Spleen (tissue), 11 donors: ENCODE results near the gene CIAO2B. TPM values are rescaled to one million over a fixed set of nuclear protein-coding genes. Genes with fewer than 3 reads are reported as not detected.
A peak's percentile ranks its signal among the peaks of the same experiment; 100 is the strongest.

Experiments used
- DNase-seq: peaks from one replicate; pipeline ENCODE4 v3.0.0-alpha.2; 2020
- H3K27ac ChIP-seq, 8 donors: fragments of 200-600 bp; sonication (generic) in 7 of 8; 1 replicate in 4 of 8; 2 replicates in 4 of 8; pipeline versions ENCODE4 v1.5.0 to v1.8.0; 2016 to 2021; ENCODE audit warnings: inconsistent platforms in 4 of 8, mild to moderate bottlenecking in 4 of 8, moderate library complexity in 1 of 8
- H3K27me3 ChIP-seq, 7 donors: fragments of 200-600 bp; sonication (generic) in 6 of 7; replicated peaks in 1 of 7; 1 replicate in 4 of 7; 2 replicates in 3 of 7; pipeline versions ENCODE4 v1.5.0 to v1.8.0; 2016 to 2021; ENCODE audit warnings: inconsistent platforms in 3 of 7, mild to moderate bottlenecking in 1 of 7
- H3K36me3 ChIP-seq, 6 donors: fragments of 200-600 bp; sonication (generic) in 5 of 6; 1 replicate in 4 of 6; 2 replicates in 2 of 6; pipeline versions ENCODE4 v1.5.0 to v1.8.0; 2016 to 2021; ENCODE audit warnings: inconsistent platforms in 2 of 6
- H3K4me1 ChIP-seq, 6 donors: fragments of 200-600 bp; sonication (generic) in 5 of 6; 1 replicate in 3 of 6; 2 replicates in 3 of 6; pipeline versions ENCODE4 v1.5.0 to v1.8.0; 2016 to 2021; ENCODE audit warnings: inconsistent platforms in 3 of 6
- H3K4me3 ChIP-seq, 8 donors: fragments of 200-600 bp; sonication (generic) in 7 of 8; 1 replicate in 4 of 8; 2 replicates in 4 of 8; pipeline versions ENCODE4 v1.5.0 to v1.8.0; 2016 to 2021; ENCODE audit warnings: inconsistent platforms in 4 of 8, mild to moderate bottlenecking in 4 of 8, moderate library complexity in 2 of 8
- H3K9me3 ChIP-seq, 8 donors: fragments of 200-600 bp; sonication (generic) in 7 of 8; 1 replicate in 4 of 8; 2 replicates in 4 of 8; pipeline versions ENCODE4 v1.5.0 to v1.8.0; 2016 to 2021; ENCODE audit warnings: inconsistent platforms in 4 of 8
- POLR2A ChIP-seq, 3 donors: fragments of 450-650 bp; IDR thresholded peaks; one replicate each; pipeline ENCODE4 v1.5.1; 2017; ENCODE audit warnings: antibody characterized with exemption in 3 of 3, mild to moderate bottlenecking in 1 of 3
- POLR2AphosphoS5 ChIP-seq, 3 donors: sonication (generic); formaldehyde crosslinking; IDR thresholded peaks; one replicate each; pipeline ENCODE4 v1.5.1; 2017; ENCODE audit warnings: antibody characterized with exemption in 3 of 3
- WGBS, 5 donors: extraction: QIAGEN DNeasy Blood & Tissue Kit in 3 of 5; methylation state at CpG; one replicate each; pipeline versions ENCODE4 v1.1.5 to v1.1.7; 2013 to 2018; 5-methylcytosine and 5-hydroxymethylcytosine counted together
- intact Hi-C: fragments of 100-400 bp; cut with DNase I; formaldehyde crosslinking; loops from one replicate; pipeline ENCODE4 v1.15.0; 2023; ENCODE audit warnings: low total_unique reads
- polyA plus RNA-seq, 3 donors: library from polyadenylated mRNA; stranded (reverse); fragments of 200-250 nt; gene quantifications; one replicate each; pipeline ENCODE4 v1.2.1, GENCODE V29; 2013
- total RNA-seq, 7 donors: library from RNA; depleted of rRNA in 3 of 7; stranded (reverse); fragments of >200 nt in 3 of 7; fragmentation: NEBNext Ultra II Directional in 4 of 7; extraction: Animal tissue kit (Norgen Biotek cat#: 25700) in 4 of 7; gene quantifications; one replicate each; pipeline versions ENCODE4 v1.1.0 to v1.2.1, GENCODE V29; 2016 to 2021
- TF ChIP-seq, protein P1 (sequence below), 11 experiments: fragments of 200-600 bp in 7 of 11; fragments of 450-650 bp in 4 of 11; sonication (generic) in 4 of 11; IDR thresholded peaks in 8 of 11; conservative IDR thresholded peaks in 3 of 11; 1 replicate in 7 of 11; 2 replicates in 4 of 11; pipeline versions ENCODE4 v1.4.0 to v1.8.0; 2016 to 2021; ENCODE audit warnings: antibody characterized with exemption in 11 of 11, inconsistent platforms in 4 of 11, mild to moderate bottlenecking in 1 of 11
- donor health status: healthy with polysubstance abuse.
- donor health status: DM: no; HTN: no; CAD: no; lungs with moderate emphysema.
- donor health status: DM: no; HTN: no; CAD: no.
- donor health status: Bipolar disorder and iron deficiency.
- donor health status: healthy.
- donor health status: DM: no; HTN: no; CAD: no.
- donor health status: DM: yes; HTN: yes; CAD: no.

CIAO2B gene
- total and polyA plus RNA-seq, 10 donors: 46.8 to 168 (median 58.1) TPM

DNA sequence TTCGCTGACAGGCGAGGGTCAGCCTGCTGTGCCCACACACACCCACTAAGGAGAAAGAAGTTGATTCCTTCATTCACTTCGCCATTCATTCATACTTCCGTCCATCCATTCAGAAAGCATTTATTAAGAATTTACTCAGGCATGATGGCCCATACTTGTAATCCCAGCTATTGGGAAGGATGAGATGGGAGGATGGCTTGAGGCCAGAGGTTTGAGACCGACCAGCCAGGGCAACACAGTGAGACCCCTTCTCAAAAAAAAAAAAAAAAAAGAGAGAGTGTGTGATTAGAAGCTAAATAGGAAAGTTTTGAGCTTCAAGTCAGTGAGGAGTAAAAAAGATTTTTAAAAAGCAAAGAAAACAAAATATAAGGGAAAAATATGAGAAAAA is 9.8 kb upstream of the CIAO2B start:
- Histone ChIP-seq H3K27ac (no peak overlapping the region), H3K4me1 (peaks cover 5 to 23% (median 21%) of the 10 kb centered on the region in 6 donors), H3K27me3 (peaks cover 0 to 17% (median 9%) of the 10 kb centered on the region in 7 donors), H3K9me3 (no peaks in the 10 kb centered on the region), H3K36me3 (peaks cover 0 to 54% (median 48%) of the 10 kb centered on the region in 6 donors), H3K4me3 (no peak overlapping the region)
- 92 to 97% (median 94%) methylated on average over 5 of the region's 5 CpGs for WGBS, 5 donors
- DNase-seq: no peak
- TF ChIP-seq POLR2A (IDR thresholded peaks at IDR 0.05) (no peak), POLR2AphosphoS5 (IDR thresholded peaks at IDR 0.05) (no peak)
- TF ChIP-seq, protein P1, sequence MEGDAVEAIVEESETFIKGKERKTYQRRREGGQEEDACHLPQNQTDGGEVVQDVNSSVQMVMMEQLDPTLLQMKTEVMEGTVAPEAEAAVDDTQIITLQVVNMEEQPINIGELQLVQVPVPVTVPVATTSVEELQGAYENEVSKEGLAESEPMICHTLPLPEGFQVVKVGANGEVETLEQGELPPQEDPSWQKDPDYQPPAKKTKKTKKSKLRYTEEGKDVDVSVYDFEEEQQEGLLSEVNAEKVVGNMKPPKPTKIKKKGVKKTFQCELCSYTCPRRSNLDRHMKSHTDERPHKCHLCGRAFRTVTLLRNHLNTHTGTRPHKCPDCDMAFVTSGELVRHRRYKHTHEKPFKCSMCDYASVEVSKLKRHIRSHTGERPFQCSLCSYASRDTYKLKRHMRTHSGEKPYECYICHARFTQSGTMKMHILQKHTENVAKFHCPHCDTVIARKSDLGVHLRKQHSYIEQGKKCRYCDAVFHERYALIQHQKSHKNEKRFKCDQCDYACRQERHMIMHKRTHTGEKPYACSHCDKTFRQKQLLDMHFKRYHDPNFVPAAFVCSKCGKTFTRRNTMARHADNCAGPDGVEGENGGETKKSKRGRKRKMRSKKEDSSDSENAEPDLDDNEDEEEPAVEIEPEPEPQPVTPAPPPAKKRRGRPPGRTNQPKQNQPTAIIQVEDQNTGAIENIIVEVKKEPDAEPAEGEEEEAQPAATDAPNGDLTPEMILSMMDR (IDR thresholded peaks at IDR 0.05 in 8 of 11, conservative IDR thresholded peaks at IDR 0.05 in 3 of 11): no peak
- intact Hi-C loops: no loop called here

DNA sequence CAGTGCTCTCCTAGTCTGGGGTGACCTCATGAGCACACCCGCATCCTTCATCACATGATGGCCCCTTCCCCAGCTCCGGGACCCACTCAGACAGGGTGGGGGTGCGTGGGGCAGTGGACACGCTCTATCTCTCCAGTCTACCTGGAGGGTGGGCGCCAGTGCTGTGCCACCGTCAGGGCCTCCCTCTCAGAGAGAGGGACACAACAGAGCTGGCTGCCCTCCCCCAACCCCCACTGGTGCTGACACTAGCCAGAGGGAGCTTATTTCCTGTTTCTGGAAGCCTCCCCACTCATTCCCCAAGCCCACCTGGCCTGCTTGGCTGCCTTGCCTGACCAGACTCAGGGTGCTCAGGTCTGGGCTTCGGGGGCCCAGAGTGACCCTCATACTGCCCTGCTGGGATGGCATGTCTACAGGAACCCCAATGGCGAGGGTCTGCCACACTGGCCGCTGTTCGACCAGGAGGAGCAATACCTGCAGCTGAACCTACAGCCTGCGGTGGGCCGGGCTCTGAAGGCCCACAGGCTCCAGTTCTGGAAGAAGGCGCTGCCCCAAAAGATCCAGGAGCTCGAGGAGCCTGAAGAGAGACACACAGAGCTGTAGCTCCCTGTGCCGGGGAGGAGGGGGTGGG is 9.3 kb upstream of the CIAO2B start:
- 91 to 97% (median 95%) methylated on average over 5 to 15 of the region's 15 CpGs for WGBS, 5 donors
- peaks cover 3 to 23% (median 18%) of the 10 kb centered on the region in 6 donors for H3K4me1 ChIP-seq
- H3K27me3 ChIP-seq: peaks cover 0 to 12% (median 4%) of the 10 kb centered on the region in 7 donors
- H3K9me3 ChIP-seq: no peaks in the 10 kb centered on the region
- intact Hi-C loops: no loop called here
- H3K36me3 ChIP-seq: peaks cover 0 to 59% (median 53%) of the 10 kb centered on the region in 6 donors
- no peak for TF ChIP-seq POLR2A (IDR thresholded peaks at IDR 0.05)
- TF ChIP-seq POLR2AphosphoS5 (IDR thresholded peaks at IDR 0.05): peak in 1 of 3 donors; percentile 48
- TF ChIP-seq, protein P1 (IDR thresholded peaks at IDR 0.05 in 8 of 11, conservative IDR thresholded peaks at IDR 0.05 in 3 of 11): no peak
- no peak for DNase-seq
- no peak overlapping the region for H3K27ac ChIP-seq
- no peak overlapping the region for H3K4me3 ChIP-seq

DNA sequence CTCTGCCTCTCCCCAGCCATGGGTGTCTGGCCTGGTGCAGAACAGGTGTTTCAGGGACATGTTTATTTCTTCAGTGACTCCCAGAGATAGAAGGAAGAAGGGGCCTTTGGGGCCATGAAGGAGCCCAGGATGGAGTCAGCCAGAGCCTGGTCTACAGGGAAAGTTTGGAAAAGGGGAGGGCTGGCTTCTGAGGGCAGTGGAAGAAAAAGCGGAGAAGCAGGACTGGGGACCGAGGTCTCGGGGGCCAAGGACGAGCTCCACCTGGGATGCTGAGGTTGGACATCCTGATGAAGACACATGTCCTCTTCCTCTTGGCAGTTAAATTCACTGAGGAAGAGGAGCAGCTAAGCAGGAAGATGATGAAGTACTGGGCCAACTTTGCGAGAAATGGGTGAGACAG is 8.8 kb upstream of the CIAO2B start:
- 78 to 95% (median 89%) methylated on average over 5 of the region's 5 CpGs for WGBS, 5 donors
- no peak for DNase-seq
- TF ChIP-seq, protein P1 (IDR thresholded peaks at IDR 0.05 in 8 of 11, conservative IDR thresholded peaks at IDR 0.05 in 3 of 11): no peak
- TF ChIP-seq POLR2AphosphoS5 (IDR thresholded peaks at IDR 0.05) (no peak), POLR2A (IDR thresholded peaks at IDR 0.05) (no peak)
- H3K36me3 ChIP-seq: peaks cover 0 to 65% (median 56%) of the 10 kb centered on the region in 6 donors
- no peaks in the 10 kb centered on the region for H3K9me3 ChIP-seq
- no peak overlapping the region for H3K4me3 ChIP-seq
- no peak overlapping the region for H3K27ac ChIP-seq
- H3K27me3 ChIP-seq: peaks cover 0 to 6% (median 0%) of the 10 kb centered on the region in 7 donors
- intact Hi-C loops: no loop called here
- H3K4me1 ChIP-seq: peaks cover 0 to 23% (median 13%) of the 10 kb centered on the region in 6 donors

DNA sequence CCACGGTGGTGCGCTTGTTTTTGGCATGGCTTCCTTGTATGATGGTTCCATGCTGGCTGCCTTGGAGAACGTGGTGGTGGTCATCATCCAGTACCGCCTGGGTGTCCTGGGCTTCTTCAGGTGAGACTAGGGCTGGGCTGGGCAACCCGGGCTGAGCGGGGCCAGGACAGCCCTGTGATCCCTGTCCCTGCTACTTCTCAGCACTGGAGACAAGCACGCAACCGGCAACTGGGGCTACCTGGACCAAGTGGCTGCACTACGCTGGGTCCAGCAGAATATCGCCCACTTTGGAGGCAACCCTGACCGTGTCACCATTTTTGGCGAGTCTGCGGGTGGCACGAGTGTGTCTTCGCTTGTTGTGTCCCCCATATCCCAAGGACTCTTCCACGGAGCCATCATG is 6.0 kb upstream of the CIAO2B start:
- H3K27ac ChIP-seq: no peak overlapping the region
- no peak for TF ChIP-seq POLR2A (IDR thresholded peaks at IDR 0.05)
- peak in 1 of 3 donors; percentile 14 for TF ChIP-seq POLR2AphosphoS5 (IDR thresholded peaks at IDR 0.05)
- H3K27me3 ChIP-seq: no peaks in the 10 kb centered on the region
- H3K9me3 ChIP-seq: no peaks in the 10 kb centered on the region
- peaks cover 0 to 79% (median 56%) of the 10 kb centered on the region in 6 donors for H3K36me3 ChIP-seq
- H3K4me3 ChIP-seq: no peak overlapping the region
- DNase-seq: no peak
- intact Hi-C loops: no loop called here
- peaks cover 15 to 42% (median 28%) of the 10 kb centered on the region in 6 donors for H3K4me1 ChIP-seq
- WGBS, 5 donors: 95 to 98% (median 97%) methylated on average over 14 to 16 of the region's 16 CpGs
